ENCODE measurements around the gene ANOS1.
A peak's percentile ranks its signal among the peaks of the same experiment; 100 is the strongest.
"Not testable (repeated sequence)": the region's sequence is repeated elsewhere in the genome, so short reads cannot be mapped to it uniquely, and the experiment has no call there.

The ANOS1 gene

DNA sequence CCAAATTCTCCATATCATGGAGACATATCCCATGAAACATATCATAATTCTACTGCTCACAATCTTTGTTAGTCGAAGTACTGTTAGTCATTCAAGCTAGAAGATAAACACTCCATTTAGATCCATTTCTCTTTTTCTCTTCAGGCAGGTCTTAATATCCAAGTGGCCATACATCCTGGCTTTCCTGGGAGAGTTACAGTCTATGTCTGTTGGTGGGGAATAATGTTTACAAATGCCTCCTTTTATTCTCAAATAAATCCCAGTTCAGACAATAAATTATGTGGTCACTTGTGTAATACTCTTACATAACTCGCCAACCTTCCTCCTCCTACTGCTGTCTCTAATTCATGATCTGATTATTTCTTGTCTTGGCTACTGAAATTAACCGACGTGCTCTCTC is 185.2 kb downstream of the ANOS1 start:
- TF ChIP-seq, protein P1, sequence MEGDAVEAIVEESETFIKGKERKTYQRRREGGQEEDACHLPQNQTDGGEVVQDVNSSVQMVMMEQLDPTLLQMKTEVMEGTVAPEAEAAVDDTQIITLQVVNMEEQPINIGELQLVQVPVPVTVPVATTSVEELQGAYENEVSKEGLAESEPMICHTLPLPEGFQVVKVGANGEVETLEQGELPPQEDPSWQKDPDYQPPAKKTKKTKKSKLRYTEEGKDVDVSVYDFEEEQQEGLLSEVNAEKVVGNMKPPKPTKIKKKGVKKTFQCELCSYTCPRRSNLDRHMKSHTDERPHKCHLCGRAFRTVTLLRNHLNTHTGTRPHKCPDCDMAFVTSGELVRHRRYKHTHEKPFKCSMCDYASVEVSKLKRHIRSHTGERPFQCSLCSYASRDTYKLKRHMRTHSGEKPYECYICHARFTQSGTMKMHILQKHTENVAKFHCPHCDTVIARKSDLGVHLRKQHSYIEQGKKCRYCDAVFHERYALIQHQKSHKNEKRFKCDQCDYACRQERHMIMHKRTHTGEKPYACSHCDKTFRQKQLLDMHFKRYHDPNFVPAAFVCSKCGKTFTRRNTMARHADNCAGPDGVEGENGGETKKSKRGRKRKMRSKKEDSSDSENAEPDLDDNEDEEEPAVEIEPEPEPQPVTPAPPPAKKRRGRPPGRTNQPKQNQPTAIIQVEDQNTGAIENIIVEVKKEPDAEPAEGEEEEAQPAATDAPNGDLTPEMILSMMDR (IDR thresholded peaks at IDR 0.05; ENCODE audit: insufficient read depth, low read depth, low read length, missing control alignments), result no peak
- no peak overlapping the region for H3K4me3 ChIP-seq (ENCODE audit: low read length)
- DNase-seq (ENCODE audit: low read depth), result no peak

DNA sequence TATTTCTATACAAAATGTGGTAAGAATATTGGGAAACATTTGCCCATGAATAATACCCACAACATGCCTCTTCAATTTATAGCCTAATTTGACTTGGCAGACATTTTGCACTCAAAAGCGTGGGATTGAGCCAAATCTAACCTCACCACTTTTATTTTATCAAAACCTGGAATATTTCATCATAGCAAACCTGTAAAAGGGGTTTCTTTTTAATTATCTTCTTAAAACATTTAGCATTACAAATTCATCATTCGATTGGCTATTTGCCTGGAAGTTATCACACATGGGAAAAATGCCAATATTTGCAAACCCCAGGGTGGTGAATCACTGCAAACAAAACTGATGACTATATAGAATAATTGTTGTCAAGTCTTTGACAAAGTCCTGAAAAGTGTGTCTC is 211.1 kb downstream of the ANOS1 start:
- TF ChIP-seq, protein P1 (IDR thresholded peaks at IDR 0.05; ENCODE audit: insufficient read depth, low read depth, low read length, missing control alignments), result no peak
- DNase-seq (ENCODE audit: low read depth), result peak; percentile 22
- H3K4me3 ChIP-seq (ENCODE audit: low read length), result no peak overlapping the region

DNA sequence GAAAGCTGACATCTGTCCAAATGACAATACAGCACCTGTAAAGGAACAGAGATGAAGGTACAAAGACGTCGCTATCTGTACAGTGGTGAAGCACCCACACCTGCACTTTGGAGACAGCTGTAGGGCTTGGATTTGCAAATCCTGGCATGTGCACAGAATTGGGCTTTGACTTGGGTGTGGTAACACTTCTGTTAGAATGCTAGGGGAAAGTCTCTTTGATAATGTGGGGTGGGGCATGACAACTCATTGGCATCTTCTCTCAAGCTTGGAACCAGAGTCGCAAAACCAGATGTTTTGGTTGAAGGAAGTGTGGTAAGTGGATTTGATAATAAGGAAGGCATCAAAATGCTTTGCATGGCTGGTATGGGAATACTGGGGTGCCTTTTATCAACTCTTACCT is 211.8 kb downstream of the ANOS1 start:
- peak; percentile 26 for DNase-seq (ENCODE audit: low read depth)
- H3K4me3 ChIP-seq (ENCODE audit: low read length), result no peak overlapping the region
- TF ChIP-seq, protein P1 (IDR thresholded peaks at IDR 0.05; ENCODE audit: insufficient read depth, low read depth, low read length, missing control alignments), result no peak

DNA sequence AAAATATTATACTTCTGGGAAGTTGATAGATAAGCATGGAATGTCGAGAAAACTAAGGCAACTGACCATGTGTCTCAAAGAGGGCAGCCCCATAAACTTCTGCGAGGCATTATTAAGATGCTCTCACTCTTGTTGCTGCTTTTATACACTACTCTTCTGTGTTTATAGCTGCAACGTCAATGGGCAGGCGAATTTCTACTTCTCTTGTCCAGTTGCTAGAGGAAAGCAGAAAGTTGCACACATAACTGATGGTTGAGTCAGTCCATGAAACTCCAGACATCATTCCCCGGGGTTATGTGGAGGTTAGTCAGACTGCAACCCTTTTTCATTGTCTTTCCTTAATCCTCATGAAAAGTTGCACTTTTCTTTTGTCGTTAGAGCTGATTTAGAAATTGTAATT is 227.5 kb downstream of the ANOS1 start:
- peak; percentile 66 for DNase-seq (ENCODE audit: low read depth)
- no peak overlapping the region for H3K4me3 ChIP-seq (ENCODE audit: low read length)
- TF ChIP-seq, protein P1 (IDR thresholded peaks at IDR 0.05; ENCODE audit: insufficient read depth, low read depth, low read length, missing control alignments), result no peak

DNA sequence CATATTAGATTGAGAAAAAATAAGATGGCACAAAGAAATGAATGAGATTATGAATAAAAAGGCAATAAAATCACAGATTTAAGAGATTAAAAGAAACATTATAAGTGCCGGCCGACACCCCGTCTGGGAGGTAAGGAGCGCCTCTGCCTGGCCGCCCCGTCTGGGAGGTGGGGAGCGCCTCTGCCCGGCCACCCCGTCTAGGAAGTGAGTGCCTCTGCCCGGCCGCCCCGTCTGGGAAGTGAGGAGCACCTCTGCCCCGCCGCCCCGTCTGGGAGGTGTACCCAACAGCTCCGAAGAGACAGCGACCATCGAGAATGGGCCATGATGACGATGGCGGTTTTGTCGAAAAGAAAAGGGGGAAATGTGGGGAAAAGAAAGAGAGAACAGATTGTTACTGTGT is 229.8 kb downstream of the ANOS1 start:
- not testable (repeated sequence) for H3K4me3 ChIP-seq (ENCODE audit: low read length); DNase-seq (ENCODE audit: low read depth)

DNA sequence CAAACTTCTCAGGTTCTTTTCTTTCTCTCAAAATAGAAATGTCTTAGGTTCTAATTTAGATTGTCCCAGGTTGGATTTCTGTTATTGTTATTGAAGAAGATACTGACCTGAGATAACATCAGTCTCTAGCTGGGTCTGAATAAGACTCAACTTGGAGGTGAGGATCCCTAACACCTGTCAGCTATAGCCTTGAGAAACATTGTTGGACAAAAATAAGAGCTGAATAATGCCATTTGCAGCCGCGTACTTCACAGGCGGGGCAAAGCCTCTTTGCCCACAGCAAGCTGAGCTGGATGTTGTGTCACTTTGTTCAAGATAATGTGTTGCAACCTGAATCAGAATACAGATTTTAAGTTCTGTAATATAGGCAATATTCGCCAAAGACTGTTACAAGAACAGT is 231.7 kb downstream of the ANOS1 start:
- DNase-seq (ENCODE audit: low read depth), result no peak
- H3K4me3 ChIP-seq (ENCODE audit: low read length), result no peak overlapping the region
- TF ChIP-seq, protein P1 (IDR thresholded peaks at IDR 0.05; ENCODE audit: insufficient read depth, low read depth, low read length, missing control alignments), result no peak

DNA sequence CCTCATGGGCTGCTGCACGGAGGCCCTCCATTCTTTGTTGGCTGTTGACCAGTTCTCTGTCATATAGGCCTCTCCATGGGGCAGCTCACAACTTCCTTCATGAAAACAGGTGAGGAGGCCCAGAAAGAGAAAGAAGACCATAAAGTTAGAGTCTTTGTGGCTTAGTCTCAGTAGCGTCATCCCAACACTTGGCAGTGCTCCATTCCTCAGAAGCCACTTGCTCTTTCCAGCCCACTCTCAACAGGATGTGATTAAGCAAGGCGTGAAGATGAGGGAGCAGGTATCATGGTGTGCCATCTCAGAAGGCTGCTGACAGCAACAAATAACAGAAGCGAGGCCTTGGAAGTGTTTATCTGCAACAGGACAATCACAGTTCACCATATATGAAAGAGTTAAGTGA is 236.9 kb downstream of the ANOS1 start:
- peak; percentile 14 for DNase-seq (ENCODE audit: low read depth)
- not testable (repeated sequence) for H3K4me3 ChIP-seq (ENCODE audit: low read length)

DNA sequence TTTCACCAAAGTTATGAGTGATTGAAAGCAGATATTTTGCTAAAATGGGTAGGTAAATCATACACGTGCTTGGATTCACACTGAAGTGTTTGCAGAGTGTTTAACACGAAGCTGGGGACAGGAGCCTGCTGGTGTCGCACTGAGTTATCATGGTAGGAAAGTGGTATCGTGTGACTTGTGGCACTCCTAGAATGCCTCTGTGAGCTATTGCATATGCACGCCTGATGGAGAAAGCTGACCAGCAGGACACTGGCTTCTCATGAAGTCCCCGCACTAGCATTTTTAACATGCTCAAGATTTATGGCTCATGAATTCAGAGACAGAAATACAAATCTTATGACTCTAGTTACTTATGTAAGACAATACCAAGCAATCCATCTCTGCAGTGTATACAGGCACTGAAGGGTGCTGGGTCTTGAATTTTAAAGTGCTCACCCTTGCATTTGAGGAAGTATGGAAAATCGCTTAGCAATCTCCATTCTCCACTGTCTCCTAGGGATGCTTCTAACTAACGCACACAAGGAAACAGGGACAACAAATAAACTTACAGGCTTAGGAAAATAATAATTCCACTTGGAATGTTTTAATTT is 247.5 kb downstream of the ANOS1 start:
- no peak for DNase-seq (ENCODE audit: low read depth)
- no peak overlapping the region for H3K4me3 ChIP-seq (ENCODE audit: low read length)

More for the DNA sequence above, 247.5 kb downstream of the ANOS1 start:
- TF ChIP-seq, protein P1 (IDR thresholded peaks at IDR 0.05; ENCODE audit: insufficient read depth, low read depth, low read length, missing control alignments), result no peak
